CD1c-positive myeloid dendritic cell (primary cell): ENCODE data around the gene PKNOX2.
A peak's percentile ranks its signal among the peaks of the same experiment; 100 is the strongest.

Source experiments
- DNase-seq: peaks from one replicate; pipeline ENCODE4 v3.0.0-alpha.2; 2016; ENCODE audit errors: extremely low spot score

Gene PKNOX2

GRCh38 chr11:125155100-125155444 lies 9.5 kb upstream of the PKNOX2 start:
- no peak for DNase-seq

GRCh38 chr11:125155767-125156166 lies 8.8 kb upstream of the PKNOX2 start:
- no peak for DNase-seq

GRCh38 chr11:125156346-125157117 lies 8.0 kb upstream of the PKNOX2 start:
- DNase-seq: no peak

- DNase-seq: no peak
These were observed 7.3 kb upstream of the PKNOX2 start for GRCh38 chr11:125157118-125157733.

- no peak for DNase-seq
These were observed 6.4 kb upstream of the PKNOX2 start for GRCh38 chr11:125157953-125158680.

GRCh38 chr11:125162743-125163142 lies 1.8 kb upstream of the PKNOX2 start:
- DNase-seq: no peak

- no peak for DNase-seq
These were observed 1.0 kb upstream of the PKNOX2 start for GRCh38 chr11:125163431-125164063.

GRCh38 chr11:125164091-125164421 lies 495 bp upstream of the PKNOX2 start:
- no peak for DNase-seq

- peak; percentile 26 for DNase-seq
These were observed 726 bp downstream of the PKNOX2 start for GRCh38 chr11:125165111-125165842.

- DNase-seq: no peak
These were observed 1.6 kb downstream of the PKNOX2 start for GRCh38 chr11:125165843-125166763.

- DNase-seq: no peak
These were observed 2.3 kb downstream of the PKNOX2 start for GRCh38 chr11:125166764-125167291.

GRCh38 chr11:125167292-125167953 lies 2.9 kb downstream of the PKNOX2 start:
- no peak for DNase-seq

GRCh38 chr11:125167954-125168835 lies 3.6 kb downstream of the PKNOX2 start:
- DNase-seq: no peak

- no peak for DNase-seq
These were observed 4.4 kb downstream of the PKNOX2 start for GRCh38 chr11:125168918-125169456.

- DNase-seq: no peak
These were observed 5.5 kb downstream of the PKNOX2 start for GRCh38 chr11:125170001-125170509.

- DNase-seq: no peak
These were observed 6.0 kb downstream of the PKNOX2 start for GRCh38 chr11:125170510-125171031.

GRCh38 chr11:125171974-125172373 lies 7.4 kb downstream of the PKNOX2 start:
- DNase-seq: no peak

GRCh38 chr11:125173027-125173426 lies 8.5 kb downstream of the PKNOX2 start:
- no peak for DNase-seq
